ENCODE results near the gene KRTAP10-6.

- TF ChIP-seq POLR2A (IDR thresholded peaks at IDR 0.05; ENCODE audit: low read depth, low read length) = no peak
- no peak for TF ChIP-seq POLR2AphosphoS5 (IDR thresholded peaks at IDR 0.05; ENCODE audit: low read depth, low read length)
- TF ChIP-seq SPI1 (IDR thresholded peaks at IDR 0.05; ENCODE audit: low read depth, low read length) = no peak
- TF ChIP-seq TAF1 (IDR thresholded peaks at IDR 0.05; ENCODE audit: low read depth, low read length) = no peak
Observed at GRCh38 chr21:44616591-44616926, 24.3 kb upstream of the KRTAP10-6 start.
